Stimulated activated naive B cell treated with anti-CD40 and anti-IgM and Interleukin-4, amounts not matched to agents 10 μg/mL and 1 μg/mL and 100 μg/mL, for 72 hours (primary cell): ENCODE measurements around the gene DNAH1.
A peak's percentile ranks its signal among the peaks of the same experiment; 100 is the strongest.

Experiments
- ATAC-seq, 2 donors: fragments of 150-1000 bp; cut with Tn5 transposase; replicated peaks; 2 replicates each; pipeline ENCODE4 v1.10.0; 2021; ENCODE audit warnings: moderate library complexity in 1 of 2
- DNase-seq: peaks from one replicate; pipeline ENCODE4 v3.0.0; 2021
- H3K27ac Mint-ChIP-seq: one replicate; pipeline ENCODE4 v1.8.0; 2022; ENCODE audit warnings: mild to moderate bottlenecking, mixed read lengths
- H3K27me3 Mint-ChIP-seq, 2 donors: one replicate each; pipeline ENCODE4 v1.8.0; 2022; ENCODE audit warnings: mixed read lengths in 2 of 2
- H3K36me3 Mint-ChIP-seq, 2 donors: one replicate each; pipeline ENCODE4 v1.8.0; 2022; ENCODE audit warnings: mixed read lengths in 2 of 2, mild to moderate bottlenecking in 1 of 2
- H3K4me1 Mint-ChIP-seq, 2 donors: one replicate each; pipeline ENCODE4 v1.8.0; 2022; ENCODE audit warnings: mixed read lengths in 2 of 2, mild to moderate bottlenecking in 1 of 2
- H3K4me3 Mint-ChIP-seq, 2 donors: one replicate each; pipeline ENCODE4 v1.8.0; 2022; ENCODE audit warnings: mild to moderate bottlenecking in 2 of 2, mixed read lengths in 2 of 2, moderate library complexity in 1 of 2
- H3K9me3 Mint-ChIP-seq, 2 donors: one replicate each; pipeline ENCODE4 v1.8.0; 2022; ENCODE audit warnings: mixed read lengths in 2 of 2, mild to moderate bottlenecking in 1 of 2

The DNAH1 gene

GRCh38 chr3:52384019-52384761, 68.1 kb downstream of the DNAH1 start:
- peaks cover 0 to 3% of the 10 kb centered on the region in 2 donors for H3K4me1 Mint-ChIP-seq
- peaks cover 2 to 4% of the 10 kb centered on the region in 2 donors for H3K36me3 Mint-ChIP-seq
- no peaks in the 10 kb centered on the region for H3K27me3 Mint-ChIP-seq
- ATAC-seq: peak in 1 of 2 donors; percentile 19
- no peak overlapping the region for H3K4me3 Mint-ChIP-seq
- H3K9me3 Mint-ChIP-seq: no peaks in the 10 kb centered on the region
- no peak for DNase-seq
- H3K27ac Mint-ChIP-seq: no peak overlapping the region

- Mint-ChIP-seq H3K27ac (no peak overlapping the region), H3K4me3 (no peak overlapping the region), H3K36me3 (peaks cover 2 to 8% of the 10 kb centered on the region in 2 donors), H3K9me3 (no peaks in the 10 kb centered on the region), H3K27me3 (no peaks in the 10 kb centered on the region), H3K4me1 (no peaks in the 10 kb centered on the region)
- DNase-seq (no peak), ATAC-seq (peak; percentile 46 to 61)
These were observed 69.0 kb downstream of the DNAH1 start for GRCh38 chr3:52385157-52385556.

- peaks cover 10 to 24% of the 10 kb centered on the region in 2 donors for H3K36me3 Mint-ChIP-seq
- no peaks in the 10 kb centered on the region for H3K4me1 Mint-ChIP-seq
- no peaks in the 10 kb centered on the region for H3K27me3 Mint-ChIP-seq
- H3K9me3 Mint-ChIP-seq: no peaks in the 10 kb centered on the region
- H3K27ac Mint-ChIP-seq: no peak overlapping the region
- no peak for DNase-seq
- H3K4me3 Mint-ChIP-seq: no peak overlapping the region
- ATAC-seq: no peak
These were observed 71.4 kb downstream of the DNAH1 start for GRCh38 chr3:52387481-52387880.

GRCh38 chr3:52388348-52388821, 72.3 kb downstream of the DNAH1 start:
- no peak overlapping the region for H3K27ac Mint-ChIP-seq
- no peak overlapping the region for H3K4me3 Mint-ChIP-seq
- no peak for ATAC-seq
- H3K4me1 Mint-ChIP-seq: no peaks in the 10 kb centered on the region
- no peaks in the 10 kb centered on the region for H3K27me3 Mint-ChIP-seq
- no peak for DNase-seq
- H3K36me3 Mint-ChIP-seq: peaks cover 16 to 31% of the 10 kb centered on the region in 2 donors
- no peaks in the 10 kb centered on the region for H3K9me3 Mint-ChIP-seq

- H3K27me3 Mint-ChIP-seq: no peaks in the 10 kb centered on the region
- H3K9me3 Mint-ChIP-seq: no peaks in the 10 kb centered on the region
- DNase-seq: no peak
- peak overlapping the region; percentile 34 for H3K27ac Mint-ChIP-seq
- peaks cover 16 to 33% of the 10 kb centered on the region in 2 donors for H3K36me3 Mint-ChIP-seq
- no peak for ATAC-seq
- H3K4me3 Mint-ChIP-seq: no peak overlapping the region
- no peaks in the 10 kb centered on the region for H3K4me1 Mint-ChIP-seq
These were observed 72.8 kb downstream of the DNAH1 start for GRCh38 chr3:52388933-52389332.

GRCh38 chr3:52391096-52391495, 75.0 kb downstream of the DNAH1 start:
- Mint-ChIP-seq H3K36me3 (peaks cover 19 to 33% of the 10 kb centered on the region in 2 donors), H3K9me3 (no peaks in the 10 kb centered on the region), H3K27me3 (no peaks in the 10 kb centered on the region), H3K27ac (no peak overlapping the region), H3K4me3 (no peak overlapping the region), H3K4me1 (no peaks in the 10 kb centered on the region)
- DNase-seq (no peak), ATAC-seq (no peak)

GRCh38 chr3:52392216-52392930, 76.3 kb downstream of the DNAH1 start:
- DNase-seq (no peak), ATAC-seq (no peak)
- Mint-ChIP-seq H3K4me3 (no peak overlapping the region), H3K27me3 (no peaks in the 10 kb centered on the region), H3K9me3 (no peaks in the 10 kb centered on the region), H3K27ac (no peak overlapping the region), H3K36me3 (peaks cover 20 to 36% of the 10 kb centered on the region in 2 donors), H3K4me1 (no peaks in the 10 kb centered on the region)

- H3K27me3 Mint-ChIP-seq: no peaks in the 10 kb centered on the region
- H3K4me1 Mint-ChIP-seq: no peaks in the 10 kb centered on the region
- DNase-seq (no peak), ATAC-seq (no peak)
- no peak overlapping the region for H3K27ac Mint-ChIP-seq
- peaks cover 20 to 36% of the 10 kb centered on the region in 2 donors for H3K36me3 Mint-ChIP-seq
- no peaks in the 10 kb centered on the region for H3K9me3 Mint-ChIP-seq
- no peak overlapping the region for H3K4me3 Mint-ChIP-seq
These were observed 77.2 kb downstream of the DNAH1 start for GRCh38 chr3:52393131-52393807.

- Mint-ChIP-seq H3K4me1 (no peaks in the 10 kb centered on the region), H3K36me3 (peaks cover 21 to 39% of the 10 kb centered on the region in 2 donors), H3K9me3 (no peaks in the 10 kb centered on the region), H3K4me3 (no peak overlapping the region), H3K27ac (no peak overlapping the region), H3K27me3 (no peaks in the 10 kb centered on the region)
- no peak for DNase-seq
- ATAC-seq: no peak
These were observed 78.0 kb downstream of the DNAH1 start for GRCh38 chr3:52393959-52394670.

GRCh38 chr3:52394751-52395502, 78.8 kb downstream of the DNAH1 start:
- no peak overlapping the region for H3K4me3 Mint-ChIP-seq
- ATAC-seq: no peak
- no peak overlapping the region for H3K27ac Mint-ChIP-seq

GRCh38 chr3:52395503-52395865, 79.4 kb downstream of the DNAH1 start:
- H3K27ac Mint-ChIP-seq: no peak overlapping the region
- no peak overlapping the region for H3K4me3 Mint-ChIP-seq
- DNase-seq: no peak
- no peak for ATAC-seq
- H3K9me3 Mint-ChIP-seq: no peaks in the 10 kb centered on the region
- H3K4me1 Mint-ChIP-seq: no peaks in the 10 kb centered on the region
- H3K27me3 Mint-ChIP-seq: no peaks in the 10 kb centered on the region
- H3K36me3 Mint-ChIP-seq: peaks cover 22 to 43% of the 10 kb centered on the region in 2 donors

More at GRCh38 chr3:52394751-52395502, 78.8 kb downstream of the DNAH1 start:
- no peak for DNase-seq
- H3K27me3 Mint-ChIP-seq: no peaks in the 10 kb centered on the region
- no peaks in the 10 kb centered on the region for H3K4me1 Mint-ChIP-seq
- peaks cover 25 to 43% of the 10 kb centered on the region in 2 donors for H3K36me3 Mint-ChIP-seq
- no peaks in the 10 kb centered on the region for H3K9me3 Mint-ChIP-seq

- peak overlapping the region; percentile 25 for H3K27ac Mint-ChIP-seq
- DNase-seq (no peak), ATAC-seq (no peak)
- no peaks in the 10 kb centered on the region for H3K4me1 Mint-ChIP-seq
- H3K9me3 Mint-ChIP-seq: no peaks in the 10 kb centered on the region
- H3K36me3 Mint-ChIP-seq: peaks cover 23 to 50% of the 10 kb centered on the region in 2 donors
- H3K4me3 Mint-ChIP-seq: no peak overlapping the region
- no peaks in the 10 kb centered on the region for H3K27me3 Mint-ChIP-seq
These were observed 80.1 kb downstream of the DNAH1 start for GRCh38 chr3:52396011-52396906.
